Measurements from ENCODE around the gene ZNRF3. TPM values are rescaled to one million over a fixed set of nuclear protein-coding genes. Genes with fewer than 3 reads are reported as not detected.

The ZNRF3 gene
- total and polyA plus RNA-seq, 12 donors: 1.8 to 7.7 (median 6.2) TPM

- 90 to 95% methylated on average over 2 of the region's 2 CpGs for WGBS, 2 donors
- H3K27me3 ChIP-seq: no peaks in the 10 kb centered on the region
- H3K4me3 ChIP-seq: no peak overlapping the region
- intact Hi-C loops (cut with DNase I): no loop called here
- DNase-seq: no peak
- no peak for TF ChIP-seq CTCF (IDR thresholded peaks at IDR 0.05)
- no peaks in the 10 kb centered on the region for H3K4me1 ChIP-seq
- no peaks in the 10 kb centered on the region for H3K9me3 ChIP-seq
- H3K27ac ChIP-seq: no peak overlapping the region
- no peak for ATAC-seq
- no peaks in the 10 kb centered on the region for H3K36me3 ChIP-seq
These were observed 13.6 kb upstream of the ZNRF3 start for GRCh38 chr22:28869736-28870135.

- Histone ChIP-seq H3K9me3 (no peaks in the 10 kb centered on the region), H3K27ac (no peak overlapping the region), H3K4me3 (no peak overlapping the region), H3K36me3 (no peaks in the 10 kb centered on the region), H3K4me1 (no peaks in the 10 kb centered on the region), H3K27me3 (no peaks in the 10 kb centered on the region)
- DNase-seq: no peak
- TF ChIP-seq CTCF (IDR thresholded peaks at IDR 0.05): no peak
- intact Hi-C loops (cut with DNase I): no loop called here
- no peak for ATAC-seq
- WGBS, 2 donors: 91 to 93% methylated on average over 3 of the region's 3 CpGs
These were observed 10.0 kb upstream of the ZNRF3 start for GRCh38 chr22:28873183-28873963.

- WGBS, 2 donors: 78 to 86% methylated on average over 3 of the region's 3 CpGs
- DNase-seq: no peak
- Histone ChIP-seq H3K27ac (no peak overlapping the region), H3K36me3 (no peaks in the 10 kb centered on the region), H3K4me3 (no peak overlapping the region), H3K4me1 (no peaks in the 10 kb centered on the region), H3K9me3 (no peaks in the 10 kb centered on the region), H3K27me3 (no peaks in the 10 kb centered on the region)
- intact Hi-C loops (cut with DNase I): no loop called here
- TF ChIP-seq CTCF (IDR thresholded peaks at IDR 0.05): no peak
- ATAC-seq: no peak
These were observed 9.3 kb upstream of the ZNRF3 start for GRCh38 chr22:28874061-28874460.

GRCh38 chr22:28874811-28875320 lies 8.5 kb upstream of the ZNRF3 start:
- TF ChIP-seq CTCF (IDR thresholded peaks at IDR 0.05): no peak
- intact Hi-C loops (cut with DNase I): no loop called here
- 98 to 100% methylated on average over 2 of the region's 2 CpGs for WGBS, 2 donors
- H3K27ac ChIP-seq: no peak overlapping the region
- no peak overlapping the region for H3K4me3 ChIP-seq
- no peaks in the 10 kb centered on the region for H3K36me3 ChIP-seq
- DNase-seq: no peak
- H3K9me3 ChIP-seq: no peaks in the 10 kb centered on the region
- ATAC-seq: no peak
- H3K4me1 ChIP-seq: no peaks in the 10 kb centered on the region
- H3K27me3 ChIP-seq: no peaks in the 10 kb centered on the region
